Measurements from ENCODE around the gene HIF3A. TPM values are rescaled to one million over a fixed set of nuclear protein-coding genes. Genes with fewer than 3 reads are reported as not detected.

Gene HIF3A
- total RNA-seq, 1 experiment from 2014 or later = not detected

DNA sequence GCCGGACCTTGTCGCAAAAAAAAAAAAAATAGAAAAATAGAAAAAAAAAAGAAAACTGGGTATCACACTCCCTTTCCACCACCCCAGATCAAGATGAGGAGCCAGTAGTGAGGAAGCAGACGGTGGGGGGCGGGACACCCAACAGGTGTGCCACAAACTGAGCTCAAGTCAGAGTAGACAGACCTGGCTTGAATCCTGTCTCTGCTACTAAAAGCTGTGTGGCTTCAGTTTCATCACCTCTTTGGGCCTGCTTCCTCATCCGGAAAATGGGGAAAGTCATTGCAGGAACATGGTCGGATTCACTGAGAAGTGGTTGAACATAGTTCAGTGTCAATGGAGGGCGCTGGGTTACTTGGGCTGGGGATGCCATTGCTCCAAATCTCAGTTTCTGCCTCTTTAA lies 2.9 kb downstream of the HIF3A start:
- Histone ChIP-seq H3K4me1 (replicated peaks; ENCODE audit: insufficient read depth) (peaks cover 29% of the 10 kb centered on the region), H4K20me1 (ENCODE audit: insufficient read depth) (no peaks in the 10 kb centered on the region), H3K27me3 (ENCODE audit: insufficient read depth, low read depth) (0 out of 2 replicates have a peak, but pooled peaks cover 2% of the 10 kb centered on the region), H3K9me3 (ENCODE audit: insufficient read depth, low read depth) (no peaks in the 10 kb centered on the region), H3K79me2 (ENCODE audit: low read depth) (no peaks in the 10 kb centered on the region), H3K36me3 (ENCODE audit: low read depth) (no peaks in the 10 kb centered on the region), H2AFZ (no peak overlapping the region), H3K9me2 (ENCODE audit: insufficient read depth) (no peaks in the 10 kb centered on the region), H3K27ac (no peak overlapping the region), H3K4me3 (no peak overlapping the region), H3F3A (ENCODE audit: insufficient read depth, low read depth) (peaks cover 26% of the 10 kb centered on the region), H3K4me2 (no peak overlapping the region)
- BruUV-seq (replicated peaks) = no TSS peak
- intact Hi-C loops (cut with micrococcal nuclease; ENCODE audit: unreplicated experiment) = loop anchor here (5.0 kb wide), 1 partner anchor 73 kb away; no protein-coding TSS in a partner anchor
- no peak for TF ChIP-seq EZH2 (IDR thresholded peaks at IDR 0.05; ENCODE audit: low read depth)
- TF ChIP-seq, protein P1, sequence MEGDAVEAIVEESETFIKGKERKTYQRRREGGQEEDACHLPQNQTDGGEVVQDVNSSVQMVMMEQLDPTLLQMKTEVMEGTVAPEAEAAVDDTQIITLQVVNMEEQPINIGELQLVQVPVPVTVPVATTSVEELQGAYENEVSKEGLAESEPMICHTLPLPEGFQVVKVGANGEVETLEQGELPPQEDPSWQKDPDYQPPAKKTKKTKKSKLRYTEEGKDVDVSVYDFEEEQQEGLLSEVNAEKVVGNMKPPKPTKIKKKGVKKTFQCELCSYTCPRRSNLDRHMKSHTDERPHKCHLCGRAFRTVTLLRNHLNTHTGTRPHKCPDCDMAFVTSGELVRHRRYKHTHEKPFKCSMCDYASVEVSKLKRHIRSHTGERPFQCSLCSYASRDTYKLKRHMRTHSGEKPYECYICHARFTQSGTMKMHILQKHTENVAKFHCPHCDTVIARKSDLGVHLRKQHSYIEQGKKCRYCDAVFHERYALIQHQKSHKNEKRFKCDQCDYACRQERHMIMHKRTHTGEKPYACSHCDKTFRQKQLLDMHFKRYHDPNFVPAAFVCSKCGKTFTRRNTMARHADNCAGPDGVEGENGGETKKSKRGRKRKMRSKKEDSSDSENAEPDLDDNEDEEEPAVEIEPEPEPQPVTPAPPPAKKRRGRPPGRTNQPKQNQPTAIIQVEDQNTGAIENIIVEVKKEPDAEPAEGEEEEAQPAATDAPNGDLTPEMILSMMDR (conservative IDR thresholded peaks at IDR 0.05) = no peak
- ChIA-PET CTCF (interaction anchor here (0.6 kb wide), 1 partner anchor 240 kb away, joined by 3 read pairs; no protein-coding TSS in a partner anchor), POLR2A (ENCODE audit: unreplicated experiment) (no interaction called here)
- DNase-seq = no peak

DNA sequence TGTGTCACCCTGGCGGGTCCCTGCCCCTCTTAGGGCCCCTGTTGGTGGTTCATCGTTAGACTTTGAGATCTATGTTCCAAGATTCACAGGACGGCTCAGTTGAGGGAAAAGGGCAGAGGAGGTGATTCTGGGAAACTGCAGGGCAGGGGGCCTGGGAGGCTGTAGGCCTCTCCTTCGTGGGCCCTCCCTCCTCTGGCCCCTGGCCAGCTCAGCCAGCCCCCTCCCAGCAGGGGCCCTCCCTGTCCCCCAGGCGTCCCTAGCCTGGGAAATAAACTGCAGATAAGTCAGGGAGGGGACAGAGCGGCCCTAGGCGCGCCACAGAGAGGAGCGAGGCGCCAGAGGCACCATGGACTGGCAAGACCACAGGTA lies 6.5 kb downstream of the HIF3A start:
- peaks cover 28% of the 10 kb centered on the region for H3K4me1 ChIP-seq (replicated peaks; ENCODE audit: insufficient read depth)
- no peaks in the 10 kb centered on the region for H3K79me2 ChIP-seq (ENCODE audit: low read depth)
- H3K4me2 ChIP-seq = peak overlapping the region; percentile 80
- H3K27me3 ChIP-seq (ENCODE audit: insufficient read depth, low read depth) = no peaks in the 10 kb centered on the region
- no peaks in the 10 kb centered on the region for H4K20me1 ChIP-seq (ENCODE audit: insufficient read depth)
- TSS peak; percentile 68 for BruUV-seq (replicated peaks)
- peaks cover 25% of the 10 kb centered on the region for H3F3A ChIP-seq (ENCODE audit: insufficient read depth, low read depth)
- H3K4me3 ChIP-seq = peak overlapping the region; percentile 54
- no peaks in the 10 kb centered on the region for H3K9me2 ChIP-seq (ENCODE audit: insufficient read depth)
- TF ChIP-seq EZH2 (IDR thresholded peaks at IDR 0.05; ENCODE audit: low read depth) = no peak
- TF ChIP-seq, protein P1 (conservative IDR thresholded peaks at IDR 0.05) = no peak
- DNase-seq = no peak
- no peaks in the 10 kb centered on the region for H3K36me3 ChIP-seq (ENCODE audit: low read depth)
- peak overlapping the region; percentile 71 for H2AFZ ChIP-seq
- intact Hi-C loops (cut with micrococcal nuclease; ENCODE audit: unreplicated experiment) = no loop called here
- peak overlapping the region; percentile 62 for H3K27ac ChIP-seq
- ChIA-PET CTCF (no interaction called here), POLR2A (ENCODE audit: unreplicated experiment) (no interaction called here)
- peaks cover 9% of the 10 kb centered on the region for H3K9me3 ChIP-seq (ENCODE audit: insufficient read depth, low read depth)

DNA sequence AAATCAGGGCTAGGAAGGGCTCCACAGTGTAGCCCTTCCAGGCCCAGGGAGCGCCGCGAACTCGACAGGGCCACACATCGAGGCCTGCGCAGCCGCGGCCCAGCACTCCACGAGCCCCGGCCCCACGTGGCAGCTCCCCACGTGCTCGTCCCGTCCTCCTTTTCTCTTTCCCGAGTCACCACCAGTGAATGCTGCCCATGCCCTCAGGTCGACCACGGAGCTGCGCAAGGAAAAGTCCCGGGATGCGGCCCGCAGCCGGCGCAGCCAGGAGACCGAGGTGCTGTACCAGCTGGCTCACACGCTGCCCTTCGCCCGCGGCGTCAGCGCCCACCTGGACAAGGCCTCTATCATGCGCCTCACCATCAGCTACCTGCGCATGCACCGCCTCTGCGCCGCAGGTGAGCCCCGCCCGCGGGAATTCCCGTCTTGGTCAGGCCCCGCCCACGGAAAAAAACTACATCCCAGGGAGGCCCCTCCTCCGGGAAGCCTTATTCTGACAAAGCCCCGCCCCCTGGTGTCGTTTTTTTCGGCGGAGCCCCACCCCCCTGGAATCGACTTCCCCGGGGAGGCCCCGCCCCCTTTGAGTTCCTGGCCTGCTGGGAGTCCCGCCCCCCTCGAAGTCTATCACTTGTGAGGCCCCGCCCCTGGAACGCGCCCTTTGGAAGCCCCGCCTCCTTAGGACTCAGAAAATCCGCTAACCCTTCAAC lies 7.0 kb downstream of the HIF3A start:
- Histone ChIP-seq H2AFZ (peak overlapping the region; percentile 71), H3K79me2 (ENCODE audit: low read depth) (no peaks in the 10 kb centered on the region), H3K27ac (peak overlapping the region; percentile 62), H3K36me3 (ENCODE audit: low read depth) (no peaks in the 10 kb centered on the region), H3K27me3 (ENCODE audit: insufficient read depth, low read depth) (no peaks in the 10 kb centered on the region), H3F3A (ENCODE audit: insufficient read depth, low read depth) (peaks cover 25% of the 10 kb centered on the region), H3K4me2 (peak overlapping the region; percentile 80), H3K9me2 (ENCODE audit: insufficient read depth) (no peaks in the 10 kb centered on the region), H3K9me3 (ENCODE audit: insufficient read depth, low read depth) (peaks cover 9% of the 10 kb centered on the region), H3K4me1 (replicated peaks; ENCODE audit: insufficient read depth) (peaks cover 22% of the 10 kb centered on the region), H3K4me3 (peak overlapping the region; percentile 54), H4K20me1 (ENCODE audit: insufficient read depth) (no peaks in the 10 kb centered on the region)
- TF ChIP-seq, protein P1 (conservative IDR thresholded peaks at IDR 0.05) = no peak
- no peak for TF ChIP-seq EZH2 (IDR thresholded peaks at IDR 0.05; ENCODE audit: low read depth)
- BruUV-seq (replicated peaks) = no TSS peak
- peak; percentile 82 to 95 for DNase-seq
- ChIA-PET CTCF (no interaction called here), POLR2A (ENCODE audit: unreplicated experiment) (no interaction called here)
- intact Hi-C loops (cut with micrococcal nuclease; ENCODE audit: unreplicated experiment) = loop anchor here (2.0 kb wide), 1 partner anchor 43 kb away; the partner anchor contains the start of gene PPP5C

Measured in PC-9 (cell line).